Measurements from ENCODE around the gene ABHD12.

Gene ABHD12

DNA sequence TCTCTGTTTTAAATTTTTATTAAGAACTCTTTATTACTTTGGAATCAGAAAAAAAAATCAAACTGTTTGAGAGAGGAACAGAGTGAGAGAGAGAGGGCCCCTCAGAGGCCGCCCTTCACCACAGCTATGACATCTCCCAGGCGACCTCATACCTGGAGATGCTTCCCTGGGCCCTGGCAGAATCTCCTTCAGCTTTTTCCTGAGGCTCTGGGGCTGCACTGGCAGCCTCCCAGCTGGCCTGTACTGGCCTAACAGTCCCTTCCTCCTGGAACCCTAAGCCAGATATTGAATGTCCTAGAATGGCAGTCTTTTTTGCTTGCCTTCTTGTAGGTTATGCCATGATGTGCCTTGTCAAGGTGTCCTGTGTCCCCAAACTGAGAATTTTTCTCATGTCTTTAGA is 13.7 kb downstream of the ABHD12 start:
- ATAC-seq (ENCODE audit: low read depth) (no peak), DNase-seq (ENCODE audit: low spot score) (no peak)
- Histone ChIP-seq H3K9me3 (ENCODE audit: severe bottlenecking) (no peaks in the 10 kb centered on the region), H3K27ac (ENCODE audit: poor library complexity, severe bottlenecking) (no peak overlapping the region), H3K27me3 (ENCODE audit: insufficient read depth, poor library complexity, severe bottlenecking) (no peaks in the 10 kb centered on the region), H3K36me3 (ENCODE audit: low read depth) (no peaks in the 10 kb centered on the region), H3K4me3 (ENCODE audit: severe bottlenecking) (no peak overlapping the region), H3K4me1 (ENCODE audit: insufficient read depth, poor library complexity, severe bottlenecking) (no peaks in the 10 kb centered on the region)
- TF ChIP-seq, protein P1, sequence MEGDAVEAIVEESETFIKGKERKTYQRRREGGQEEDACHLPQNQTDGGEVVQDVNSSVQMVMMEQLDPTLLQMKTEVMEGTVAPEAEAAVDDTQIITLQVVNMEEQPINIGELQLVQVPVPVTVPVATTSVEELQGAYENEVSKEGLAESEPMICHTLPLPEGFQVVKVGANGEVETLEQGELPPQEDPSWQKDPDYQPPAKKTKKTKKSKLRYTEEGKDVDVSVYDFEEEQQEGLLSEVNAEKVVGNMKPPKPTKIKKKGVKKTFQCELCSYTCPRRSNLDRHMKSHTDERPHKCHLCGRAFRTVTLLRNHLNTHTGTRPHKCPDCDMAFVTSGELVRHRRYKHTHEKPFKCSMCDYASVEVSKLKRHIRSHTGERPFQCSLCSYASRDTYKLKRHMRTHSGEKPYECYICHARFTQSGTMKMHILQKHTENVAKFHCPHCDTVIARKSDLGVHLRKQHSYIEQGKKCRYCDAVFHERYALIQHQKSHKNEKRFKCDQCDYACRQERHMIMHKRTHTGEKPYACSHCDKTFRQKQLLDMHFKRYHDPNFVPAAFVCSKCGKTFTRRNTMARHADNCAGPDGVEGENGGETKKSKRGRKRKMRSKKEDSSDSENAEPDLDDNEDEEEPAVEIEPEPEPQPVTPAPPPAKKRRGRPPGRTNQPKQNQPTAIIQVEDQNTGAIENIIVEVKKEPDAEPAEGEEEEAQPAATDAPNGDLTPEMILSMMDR (IDR thresholded peaks at IDR 0.05; ENCODE audit: poor library complexity, severe bottlenecking), result no peak

DNA sequence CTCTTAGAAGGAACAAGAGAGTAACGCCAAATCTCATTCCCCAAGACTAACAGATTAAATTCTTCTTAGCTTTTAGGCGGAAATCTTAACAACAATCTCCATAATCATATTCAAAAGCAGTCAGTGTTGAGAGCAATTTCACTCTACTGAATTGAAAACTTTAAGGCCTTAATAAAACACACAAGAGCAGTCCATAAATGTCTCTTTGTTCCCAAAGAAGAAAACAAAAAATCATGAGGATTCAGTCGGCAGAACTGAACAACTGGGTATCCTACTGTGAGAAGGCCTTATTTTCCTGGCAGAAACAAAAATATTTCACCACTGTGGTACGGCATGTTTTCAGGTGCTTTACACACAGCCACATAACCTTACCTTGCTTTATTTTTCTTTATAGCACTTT is 14.4 kb downstream of the ABHD12 start:
- ATAC-seq (ENCODE audit: low read depth), result no peak
- Histone ChIP-seq H3K27me3 (ENCODE audit: insufficient read depth, poor library complexity, severe bottlenecking) (no peaks in the 10 kb centered on the region), H3K36me3 (ENCODE audit: low read depth) (no peaks in the 10 kb centered on the region), H3K4me3 (ENCODE audit: severe bottlenecking) (no peak overlapping the region), H3K9me3 (ENCODE audit: severe bottlenecking) (no peaks in the 10 kb centered on the region), H3K4me1 (ENCODE audit: insufficient read depth, poor library complexity, severe bottlenecking) (no peaks in the 10 kb centered on the region), H3K27ac (ENCODE audit: poor library complexity, severe bottlenecking) (no peak overlapping the region)
- TF ChIP-seq, protein P1 (IDR thresholded peaks at IDR 0.05; ENCODE audit: poor library complexity, severe bottlenecking), result no peak
- no peak for DNase-seq (ENCODE audit: low spot score)

DNA sequence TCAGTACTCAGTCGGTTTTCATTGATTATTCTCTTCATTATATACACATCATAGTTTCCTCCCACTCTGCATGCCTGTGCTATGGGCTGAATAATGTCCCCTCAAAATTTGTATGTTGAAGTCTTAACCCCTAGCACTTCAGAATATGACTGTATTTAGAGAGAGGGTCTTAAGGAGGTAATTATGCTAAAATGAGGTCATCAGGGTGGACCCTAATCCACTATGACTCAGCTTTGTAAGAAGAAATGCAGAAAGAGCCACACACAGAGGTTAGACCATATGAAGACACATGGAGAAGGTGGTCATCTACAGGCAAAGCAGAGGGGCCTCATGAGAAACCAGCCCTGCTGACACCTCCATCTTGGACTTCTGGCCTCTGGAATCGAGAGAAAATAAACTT is 15.8 kb downstream of the ABHD12 start:
- Histone ChIP-seq H3K4me1 (ENCODE audit: insufficient read depth, poor library complexity, severe bottlenecking) (no peaks in the 10 kb centered on the region), H3K9me3 (ENCODE audit: severe bottlenecking) (no peaks in the 10 kb centered on the region), H3K4me3 (ENCODE audit: severe bottlenecking) (no peak overlapping the region), H3K27me3 (ENCODE audit: insufficient read depth, poor library complexity, severe bottlenecking) (no peaks in the 10 kb centered on the region), H3K36me3 (ENCODE audit: low read depth) (no peaks in the 10 kb centered on the region), H3K27ac (ENCODE audit: poor library complexity, severe bottlenecking) (no peak overlapping the region)
- DNase-seq (ENCODE audit: low spot score) (no peak), ATAC-seq (ENCODE audit: low read depth) (no peak)
- TF ChIP-seq, protein P1 (IDR thresholded peaks at IDR 0.05; ENCODE audit: poor library complexity, severe bottlenecking), result no peak

DNA sequence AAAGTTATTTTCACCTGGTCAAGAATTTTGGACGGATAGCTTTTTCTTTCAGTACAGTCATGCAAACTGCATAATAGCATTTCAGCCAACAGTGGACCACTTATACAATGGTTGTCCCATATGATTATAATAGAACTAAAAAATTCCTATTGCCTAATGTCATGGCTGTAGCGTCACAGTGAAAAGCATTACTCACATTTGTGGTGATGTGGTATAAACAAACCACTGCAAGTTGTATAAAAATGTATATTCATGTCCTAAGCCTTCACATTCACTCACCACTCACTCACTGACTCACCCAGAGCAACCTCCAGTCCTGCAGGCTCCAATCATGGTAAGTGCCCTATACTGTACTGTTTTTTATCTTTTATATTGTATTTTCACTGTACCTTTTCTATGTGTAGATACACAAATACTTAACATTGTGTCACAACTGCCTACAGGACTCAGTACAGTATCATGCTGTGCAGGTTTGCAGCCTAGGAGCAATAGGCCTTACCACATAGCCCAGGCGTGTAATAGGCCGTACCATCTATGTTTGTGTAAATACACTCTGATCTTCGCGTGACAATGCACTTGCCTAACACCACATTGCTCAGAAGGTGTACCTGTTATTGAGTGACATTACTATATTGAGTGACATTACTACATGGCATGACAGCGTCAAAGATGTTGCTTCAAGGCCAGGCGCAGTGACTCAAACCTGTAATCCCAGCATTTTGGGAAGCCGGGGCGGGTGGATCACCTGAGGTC is 17.9 kb downstream of the ABHD12 start:
- Histone ChIP-seq H3K9me3 (ENCODE audit: severe bottlenecking) (no peaks in the 10 kb centered on the region), H3K27ac (ENCODE audit: poor library complexity, severe bottlenecking) (no peak overlapping the region), H3K27me3 (ENCODE audit: insufficient read depth, poor library complexity, severe bottlenecking) (no peaks in the 10 kb centered on the region), H3K36me3 (ENCODE audit: low read depth) (no peaks in the 10 kb centered on the region), H3K4me1 (ENCODE audit: insufficient read depth, poor library complexity, severe bottlenecking) (no peaks in the 10 kb centered on the region), H3K4me3 (ENCODE audit: severe bottlenecking) (no peak overlapping the region)
- ATAC-seq (ENCODE audit: low read depth) (peak; percentile 89), DNase-seq (ENCODE audit: low spot score) (no peak)
- TF ChIP-seq, protein P1 (IDR thresholded peaks at IDR 0.05; ENCODE audit: poor library complexity, severe bottlenecking), result no peak

DNA sequence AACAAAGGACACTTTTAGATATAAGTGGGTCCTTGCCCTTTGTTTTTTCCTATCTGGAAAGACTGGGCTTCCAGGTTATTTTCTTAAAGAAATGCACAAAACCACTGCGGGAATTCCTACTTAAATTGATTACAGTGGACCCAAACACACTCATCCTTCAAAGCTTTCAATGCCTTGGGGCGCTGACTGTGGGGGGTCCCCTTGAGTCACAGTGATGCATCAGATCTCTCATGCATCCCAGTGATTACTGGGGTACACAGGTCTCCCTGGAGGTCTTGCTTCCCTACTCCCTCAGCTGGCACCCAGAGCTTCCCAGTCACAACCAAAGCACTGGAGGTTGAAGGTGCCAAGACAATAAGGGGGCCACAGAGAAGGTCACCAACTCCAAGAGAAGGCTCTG is 20.7 kb downstream of the ABHD12 start:
- H3K9me3 ChIP-seq (ENCODE audit: severe bottlenecking), result no peaks in the 10 kb centered on the region
- H3K27me3 ChIP-seq (ENCODE audit: insufficient read depth, poor library complexity, severe bottlenecking), result no peaks in the 10 kb centered on the region
- H3K4me1 ChIP-seq (ENCODE audit: insufficient read depth, poor library complexity, severe bottlenecking), result no peaks in the 10 kb centered on the region
- ATAC-seq (ENCODE audit: low read depth), result no peak
- TF ChIP-seq, protein P1 (IDR thresholded peaks at IDR 0.05; ENCODE audit: poor library complexity, severe bottlenecking), result no peak
- no peak for DNase-seq (ENCODE audit: low spot score)
- H3K27ac ChIP-seq (ENCODE audit: poor library complexity, severe bottlenecking), result no peak overlapping the region
- no peaks in the 10 kb centered on the region for H3K36me3 ChIP-seq (ENCODE audit: low read depth)
- no peak overlapping the region for H3K4me3 ChIP-seq (ENCODE audit: severe bottlenecking)
